D721Med (cell line): Measurements from ENCODE around the gene AUTS2.

Source experiments
- DNase-seq: peaks from one replicate; pipeline ENCODE4 v3.0.0; 2011; ENCODE audit warnings: low spot score; ENCODE audit not compliant: insufficient read length
- FAIRE-seq: peaks from 2 replicates; lab custom pipeline; 2011; peaks lifted over from hg19 to GRCh38; lab: Jason Lieb, UNC
- CTCF ChIP-seq: IDR thresholded peaks from 2 replicates; pipeline ENCODE4 v1.5.1; 2012; ENCODE audit warnings: mild to moderate bottlenecking, control low read depth; ENCODE audit not compliant: insufficient read depth; ENCODE audit errors: missing control alignments

AUTS2 gene

GRCh38 chr7:69787736-69788431, 189.6 kb downstream of the AUTS2 start:
- no peak for DNase-seq
- FAIRE-seq = no peak
- no peak for TF ChIP-seq CTCF

- DNase-seq (no peak), FAIRE-seq (no peak)
- TF ChIP-seq CTCF = no peak
Measured at GRCh38 chr7:69789563-69789962, 191.3 kb downstream of the AUTS2 start.

- DNase-seq (no peak), FAIRE-seq (no peak)
- TF ChIP-seq CTCF = no peak
Measured at GRCh38 chr7:69790977-69791724, 192.9 kb downstream of the AUTS2 start.

- DNase-seq (no peak), FAIRE-seq (no peak)
Measured at GRCh38 chr7:69791739-69792138, 193.5 kb downstream of the AUTS2 start.

GRCh38 chr7:69795932-69796331, 197.7 kb downstream of the AUTS2 start:
- no peak for TF ChIP-seq CTCF
- FAIRE-seq (no peak), DNase-seq (no peak)

More at GRCh38 chr7:69791739-69792138, 193.5 kb downstream of the AUTS2 start:
- TF ChIP-seq CTCF = no peak

GRCh38 chr7:69796416-69796815, 198.1 kb downstream of the AUTS2 start:
- no peak for TF ChIP-seq CTCF
- no peak for FAIRE-seq

More at GRCh38 chr7:69796416-69796815, 198.1 kb downstream of the AUTS2 start:
- DNase-seq = no peak
